Esophagus muscularis mucosa (tissue), 4 donors: Measurements from ENCODE around the gene ERCC2.

Experiments
- CTCF ChIP-seq, 3 experiments: fragments of 200-600 bp in 2 of 3; fragments of 450-650 bp in 1 of 3; sonication (generic) in 2 of 3; IDR thresholded peaks; one replicate each; pipeline ENCODE4 v1.5.1; 2017 to 2019; ENCODE audit warnings: antibody characterized with exemption in 3 of 3, mild to moderate bottlenecking in 2 of 3, moderate library complexity in 1 of 3
- EP300 ChIP-seq: sonication (generic); formaldehyde crosslinking; IDR thresholded peaks from one replicate; pipeline ENCODE4 v1.6.1; 2017; ENCODE audit warnings: antibody characterized with exemption
- POLR2A ChIP-seq: fragments of 450-650 bp; IDR thresholded peaks from one replicate; pipeline ENCODE4 v1.6.1; 2017; ENCODE audit warnings: antibody characterized with exemption, moderate library complexity, mild to moderate bottlenecking, low read depth
- POLR2AphosphoS5 ChIP-seq, 2 donors: sonication (generic); formaldehyde crosslinking; IDR thresholded peaks; one replicate each; pipeline ENCODE4 v1.6.1; 2017; ENCODE audit warnings: antibody characterized with exemption in 2 of 2

- TF ChIP-seq POLR2AphosphoS5 (IDR thresholded peaks at IDR 0.05): no peak
- TF ChIP-seq CTCF (IDR thresholded peaks at IDR 0.05): no peak
- TF ChIP-seq POLR2A: no peak
- no peak for TF ChIP-seq EP300
Observed at GRCh38 chr19:45355910-45356309, 14.5 kb downstream of the ERCC2 start.
